Breast epithelium (tissue), 4 donors: ENCODE data around the gene EVC. TPM values are rescaled to one million over a fixed set of nuclear protein-coding genes. Genes with fewer than 3 reads are reported as not detected.

Experiments
- DNase-seq, 2 donors: peaks; one replicate each; pipeline ENCODE4 v3.0.0-alpha.2; 2019; ENCODE audit warnings: low spot score in 2 of 2
- H3K27ac ChIP-seq, 2 donors: fragments of 200-600 bp; sonication (generic) in 1 of 2; one replicate each; pipeline ENCODE4 v1.5.1; 2016 to 2019; ENCODE audit warnings: mild to moderate bottlenecking in 1 of 2
- H3K27me3 ChIP-seq, 2 donors: fragments of 200-600 bp; sonication (generic) in 1 of 2; one replicate each; pipeline versions ENCODE4 v1.5.1 to v1.6.0; 2017 to 2019; ENCODE audit warnings: control low read depth in 1 of 2, mild to moderate bottlenecking in 1 of 2
- H3K36me3 ChIP-seq: fragments of 200-600 bp; one replicate; pipeline ENCODE4 v1.5.1; 2019
- H3K4me1 ChIP-seq, 2 donors: fragments of 200-600 bp; sonication (generic); one replicate each; pipeline ENCODE4 v1.5.1; 2016 to 2019; ENCODE audit warnings: control low read depth in 1 of 2
- H3K4me3 ChIP-seq, 3 donors: fragments of 200-600 bp; sonication (generic); 1 replicate in 2 of 3; 2 replicates in 1 of 3; pipeline ENCODE4 v1.5.1; 2016 to 2019; ENCODE audit warnings: mild to moderate bottlenecking in 3 of 3, moderate library complexity in 2 of 3
- H3K9me3 ChIP-seq, 2 donors: fragments of 200-600 bp; sonication (generic) in 1 of 2; one replicate each; pipeline ENCODE4 v1.5.1; 2016 to 2019; ENCODE audit warnings: control low read depth in 1 of 2
- CTCF ChIP-seq, 3 donors: fragments of 450-650 bp; IDR thresholded peaks; one replicate each; pipeline ENCODE4 v1.5.1; 2016 to 2017; ENCODE audit warnings: antibody characterized with exemption in 3 of 3, mild to moderate bottlenecking in 3 of 3, moderate library complexity in 3 of 3
- POLR2A ChIP-seq: fragments of 450-650 bp; IDR thresholded peaks from one replicate; pipeline ENCODE4 v1.6.1; 2016; ENCODE audit warnings: antibody characterized with exemption, mild to moderate bottlenecking, moderate library complexity
- POLR2AphosphoS5 ChIP-seq, 3 donors: sonication (generic); formaldehyde crosslinking; IDR thresholded peaks; one replicate each; pipeline ENCODE4 v1.6.1; 2017; ENCODE audit warnings: antibody characterized with exemption in 3 of 3
- intact Hi-C: fragments of 100-400 bp; cut with DNase I; formaldehyde crosslinking; loops from one replicate; pipeline ENCODE4 v1.15.1; 2023; ENCODE audit warnings: low total_unique reads
- total RNA-seq, 3 donors: library from RNA; depleted of rRNA; stranded (reverse); fragments of >200 nt; gene quantifications; one replicate each; pipeline ENCODE4 v1.1.0, GENCODE V29; 2016

Gene EVC
- total RNA-seq, 3 donors from 2014 or later, result 20.0 to 27.5 (median 25.9) TPM

- TF ChIP-seq POLR2AphosphoS5 (IDR thresholded peaks at IDR 0.05), result no peak
- TF ChIP-seq POLR2A, result no peak
- TF ChIP-seq CTCF (IDR thresholded peaks at IDR 0.05), result no peak
- Histone ChIP-seq H3K9me3 (peaks cover 5 to 6% of the 10 kb centered on the region in 2 donors), H3K4me1 (peaks cover 0 to 2% of the 10 kb centered on the region in 2 donors), H3K27me3 (no peaks in the 10 kb centered on the region), H3K36me3 (no peaks in the 10 kb centered on the region), H3K4me3 (no peak overlapping the region), H3K27ac (no peak overlapping the region)
- intact Hi-C loops, result no loop called here
- no peak for DNase-seq
Observed at GRCh38 chr4:5715357-5715756, 4.4 kb downstream of the EVC start.

- Histone ChIP-seq H3K27me3 (no peaks in the 10 kb centered on the region), H3K4me3 (no peak overlapping the region), H3K9me3 (peaks cover 5 to 6% of the 10 kb centered on the region in 2 donors), H3K27ac (no peak overlapping the region), H3K4me1 (no peaks in the 10 kb centered on the region), H3K36me3 (no peaks in the 10 kb centered on the region)
- intact Hi-C loops, result no loop called here
- no peak for DNase-seq
- no peak for TF ChIP-seq CTCF (IDR thresholded peaks at IDR 0.05)
- TF ChIP-seq POLR2A, result no peak
- TF ChIP-seq POLR2AphosphoS5 (IDR thresholded peaks at IDR 0.05), result no peak
Observed at GRCh38 chr4:5716391-5716790, 5.4 kb downstream of the EVC start.

GRCh38 chr4:5717449-5718158, 6.6 kb downstream of the EVC start:
- H3K36me3 ChIP-seq, result no peaks in the 10 kb centered on the region
- H3K9me3 ChIP-seq, result peaks cover 5 to 6% of the 10 kb centered on the region in 2 donors
- TF ChIP-seq CTCF (IDR thresholded peaks at IDR 0.05) (no peak), POLR2A (no peak), POLR2AphosphoS5 (IDR thresholded peaks at IDR 0.05) (no peak)
- no peak overlapping the region for H3K4me3 ChIP-seq
- no peak overlapping the region for H3K27ac ChIP-seq
- no peaks in the 10 kb centered on the region for H3K27me3 ChIP-seq
- intact Hi-C loops, result no loop called here
- DNase-seq, result no peak
- no peaks in the 10 kb centered on the region for H3K4me1 ChIP-seq

- H3K27ac ChIP-seq, result no peak overlapping the region
Observed at GRCh38 chr4:5718411-5718810, 7.4 kb downstream of the EVC start.

More at GRCh38 chr4:5718411-5718810, 7.4 kb downstream of the EVC start:
- Histone ChIP-seq H3K36me3 (no peaks in the 10 kb centered on the region), H3K9me3 (peaks cover 5 to 6% of the 10 kb centered on the region in 2 donors), H3K27me3 (no peaks in the 10 kb centered on the region), H3K4me1 (no peaks in the 10 kb centered on the region), H3K4me3 (no peak overlapping the region)
- intact Hi-C loops, result no loop called here
- no peak for TF ChIP-seq CTCF (IDR thresholded peaks at IDR 0.05)
- TF ChIP-seq POLR2AphosphoS5 (IDR thresholded peaks at IDR 0.05), result no peak
- TF ChIP-seq POLR2A, result no peak
- DNase-seq, result no peak
